ENCODE results near the gene SMCO2.

DNA sequence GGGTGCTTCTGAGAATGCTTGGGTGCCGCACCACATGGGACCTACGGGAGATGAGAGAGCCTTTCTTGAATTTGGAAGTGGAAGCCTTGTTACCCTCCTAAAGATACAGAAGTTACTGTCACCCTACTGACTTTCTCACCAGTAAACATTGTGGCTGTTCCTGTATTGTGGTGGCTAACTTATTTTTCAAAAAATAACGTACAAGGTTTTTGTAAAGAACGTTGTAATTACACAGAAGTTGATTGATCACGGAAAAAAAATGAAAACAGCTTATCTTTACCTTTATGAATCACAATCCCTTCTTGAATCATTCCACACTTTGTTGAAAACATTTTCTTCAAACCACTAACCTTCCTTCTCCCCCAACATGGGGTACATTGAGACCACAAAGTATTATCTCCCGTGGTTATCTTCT is 55.5 kb downstream of the SMCO2 start:
- TF ChIP-seq, protein P1, sequence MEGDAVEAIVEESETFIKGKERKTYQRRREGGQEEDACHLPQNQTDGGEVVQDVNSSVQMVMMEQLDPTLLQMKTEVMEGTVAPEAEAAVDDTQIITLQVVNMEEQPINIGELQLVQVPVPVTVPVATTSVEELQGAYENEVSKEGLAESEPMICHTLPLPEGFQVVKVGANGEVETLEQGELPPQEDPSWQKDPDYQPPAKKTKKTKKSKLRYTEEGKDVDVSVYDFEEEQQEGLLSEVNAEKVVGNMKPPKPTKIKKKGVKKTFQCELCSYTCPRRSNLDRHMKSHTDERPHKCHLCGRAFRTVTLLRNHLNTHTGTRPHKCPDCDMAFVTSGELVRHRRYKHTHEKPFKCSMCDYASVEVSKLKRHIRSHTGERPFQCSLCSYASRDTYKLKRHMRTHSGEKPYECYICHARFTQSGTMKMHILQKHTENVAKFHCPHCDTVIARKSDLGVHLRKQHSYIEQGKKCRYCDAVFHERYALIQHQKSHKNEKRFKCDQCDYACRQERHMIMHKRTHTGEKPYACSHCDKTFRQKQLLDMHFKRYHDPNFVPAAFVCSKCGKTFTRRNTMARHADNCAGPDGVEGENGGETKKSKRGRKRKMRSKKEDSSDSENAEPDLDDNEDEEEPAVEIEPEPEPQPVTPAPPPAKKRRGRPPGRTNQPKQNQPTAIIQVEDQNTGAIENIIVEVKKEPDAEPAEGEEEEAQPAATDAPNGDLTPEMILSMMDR (conservative IDR thresholded peaks at IDR 0.05; ENCODE audit: low read depth, low read length): no peak
- no peak for TF ChIP-seq EZH2 (IDR thresholded peaks at IDR 0.05; ENCODE audit: low read length, unreplicated experiment)
